Measurements from ENCODE around the gene MYO1B.
A peak's percentile ranks its signal among the peaks of the same experiment; 100 is the strongest.

Gene MYO1B

DNA sequence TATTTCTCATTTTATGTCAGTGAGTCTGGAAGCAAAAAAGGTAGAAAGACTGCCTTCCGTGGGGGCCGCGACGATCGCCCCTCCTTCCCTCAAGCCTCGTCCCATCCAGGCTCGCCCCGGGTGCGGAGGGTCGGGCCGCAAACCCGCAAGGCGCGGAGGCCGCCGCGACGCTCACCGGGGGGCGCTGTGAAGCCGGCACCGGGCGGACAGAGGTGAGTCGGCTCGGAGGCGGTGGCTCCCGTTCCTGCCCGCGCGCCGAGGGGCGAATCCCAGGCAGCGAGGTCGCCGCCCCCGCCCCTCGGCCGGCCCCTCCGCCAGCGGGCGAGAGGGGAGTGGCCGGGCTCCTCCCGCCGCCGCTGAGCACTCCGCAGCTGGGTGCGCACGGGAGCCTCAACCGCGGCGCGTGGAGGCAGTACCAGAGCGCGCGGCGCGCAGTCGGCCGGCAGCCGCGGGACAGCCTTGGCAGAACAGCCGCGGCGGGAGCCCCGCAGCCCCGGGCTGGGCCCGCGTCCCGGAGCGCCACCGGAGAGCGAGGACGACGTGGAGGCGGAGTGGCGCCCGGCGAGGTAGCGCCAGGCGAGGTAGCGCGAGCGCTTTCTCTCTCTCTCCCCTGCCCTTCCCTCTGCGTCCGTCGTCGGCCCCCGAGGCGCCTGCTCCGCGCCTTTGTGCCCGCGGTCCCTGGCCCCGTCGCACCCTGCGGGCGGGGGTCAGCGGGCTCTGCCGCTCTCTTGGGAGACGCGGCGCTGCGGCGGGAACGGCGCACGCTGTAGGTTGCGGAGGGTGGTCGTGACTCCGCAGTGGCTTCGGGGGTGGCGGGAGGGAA is at the start of gene MYO1B:
Gene MYO1B, plus strand, starts transcription at position 359 of the 823 bp plus-strand sequence. CDS start 31,492 bp downstream, outside the sequence.
- Histone ChIP-seq H2AFZ (ENCODE audit: low read length) (peak within 1 kb of the TSS; percentile 92), H3K9me2 (replicated peaks; ENCODE audit: low read depth, low read length) (no peaks in the 10 kb centered on the region), H3K4me1 (ENCODE audit: insufficient read depth, low read length, poor library complexity, severe bottlenecking) (peaks cover 34% of the 10 kb centered on the region), H3K79me2 (ENCODE audit: insufficient read depth, low read length) (peaks cover 48% of the 10 kb centered on the region), H3K36me3 (ENCODE audit: insufficient read depth, low read length) (no peaks in the 10 kb centered on the region), H3K9me3 (ENCODE audit: insufficient read depth, low read depth, low read length) (no peaks in the 10 kb centered on the region), H3K9ac (ENCODE audit: low read depth, low read length, poor library complexity, severe bottlenecking) (peak within 1 kb of the TSS; percentile 79), H3F3A (ENCODE audit: low read depth) (no peaks in the 10 kb centered on the region), H3K4me3 (ENCODE audit: low read length, poor library complexity, severe bottlenecking) (peak within 1 kb of the TSS; percentile 86), H3K27me3 (ENCODE audit: insufficient read depth, low read length, poor library complexity, severe bottlenecking) (no peaks in the 10 kb centered on the region), H4K20me1 (ENCODE audit: insufficient read depth, low read length, poor library complexity, severe bottlenecking) (peaks cover 15% of the 10 kb centered on the region), H3K4me2 (ENCODE audit: low read depth, low read length, poor library complexity, severe bottlenecking) (peak within 1 kb of the TSS; percentile 86)
- TF ChIP-seq, protein P1, sequence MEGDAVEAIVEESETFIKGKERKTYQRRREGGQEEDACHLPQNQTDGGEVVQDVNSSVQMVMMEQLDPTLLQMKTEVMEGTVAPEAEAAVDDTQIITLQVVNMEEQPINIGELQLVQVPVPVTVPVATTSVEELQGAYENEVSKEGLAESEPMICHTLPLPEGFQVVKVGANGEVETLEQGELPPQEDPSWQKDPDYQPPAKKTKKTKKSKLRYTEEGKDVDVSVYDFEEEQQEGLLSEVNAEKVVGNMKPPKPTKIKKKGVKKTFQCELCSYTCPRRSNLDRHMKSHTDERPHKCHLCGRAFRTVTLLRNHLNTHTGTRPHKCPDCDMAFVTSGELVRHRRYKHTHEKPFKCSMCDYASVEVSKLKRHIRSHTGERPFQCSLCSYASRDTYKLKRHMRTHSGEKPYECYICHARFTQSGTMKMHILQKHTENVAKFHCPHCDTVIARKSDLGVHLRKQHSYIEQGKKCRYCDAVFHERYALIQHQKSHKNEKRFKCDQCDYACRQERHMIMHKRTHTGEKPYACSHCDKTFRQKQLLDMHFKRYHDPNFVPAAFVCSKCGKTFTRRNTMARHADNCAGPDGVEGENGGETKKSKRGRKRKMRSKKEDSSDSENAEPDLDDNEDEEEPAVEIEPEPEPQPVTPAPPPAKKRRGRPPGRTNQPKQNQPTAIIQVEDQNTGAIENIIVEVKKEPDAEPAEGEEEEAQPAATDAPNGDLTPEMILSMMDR (conservative IDR thresholded peaks at IDR 0.05; ENCODE audit: low read length): peak; percentile 57
- no peak for TF ChIP-seq EZH2phosphoT487 (IDR thresholded peaks at IDR 0.05; ENCODE audit: borderline replicate concordance)

- H4K20me1 ChIP-seq (ENCODE audit: insufficient read depth, low read length, poor library complexity, severe bottlenecking): no peaks in the 10 kb centered on the region
- no peak overlapping the region for H2AFZ ChIP-seq (ENCODE audit: low read length)
- no peaks in the 10 kb centered on the region for H3K36me3 ChIP-seq (ENCODE audit: insufficient read depth, low read length)
- no peaks in the 10 kb centered on the region for H3K79me2 ChIP-seq (ENCODE audit: insufficient read depth, low read length)
- no peaks in the 10 kb centered on the region for H3K27me3 ChIP-seq (ENCODE audit: insufficient read depth, low read length, poor library complexity, severe bottlenecking)
- H3K4me1 ChIP-seq (ENCODE audit: insufficient read depth, low read length, poor library complexity, severe bottlenecking): peaks cover 27% of the 10 kb centered on the region
- no peak overlapping the region for H3K4me3 ChIP-seq (ENCODE audit: low read length, poor library complexity, severe bottlenecking)
- H3K9ac ChIP-seq (ENCODE audit: low read depth, low read length, poor library complexity, severe bottlenecking): no peak overlapping the region
- no peaks in the 10 kb centered on the region; the same call in 1 of the 2 replicates for H3K9me2 ChIP-seq (replicated peaks; ENCODE audit: low read depth, low read length)
- peaks cover 14% of the 10 kb centered on the region; the same call in 1 of the 2 replicates for H3F3A ChIP-seq (ENCODE audit: low read depth)
- TF ChIP-seq EZH2phosphoT487 (IDR thresholded peaks at IDR 0.05; ENCODE audit: borderline replicate concordance): no peak
- TF ChIP-seq, protein P1 (conservative IDR thresholded peaks at IDR 0.05; ENCODE audit: low read length): no peak
- no peaks in the 10 kb centered on the region for H3K9me3 ChIP-seq (ENCODE audit: insufficient read depth, low read depth, low read length)
- no peak overlapping the region for H3K4me2 ChIP-seq (ENCODE audit: low read depth, low read length, poor library complexity, severe bottlenecking)
Measured at GRCh38 chr2:191197096-191197495, 48.1 kb upstream of the MYO1B start.

- Histone ChIP-seq H3K4me2 (ENCODE audit: low read depth, low read length, poor library complexity, severe bottlenecking) (no peak overlapping the region), H3F3A (ENCODE audit: low read depth) (peaks cover 14% of the 10 kb centered on the region; the same call in 1 of the 2 replicates), H3K9me3 (ENCODE audit: insufficient read depth, low read depth, low read length) (no peaks in the 10 kb centered on the region), H4K20me1 (ENCODE audit: insufficient read depth, low read length, poor library complexity, severe bottlenecking) (no peaks in the 10 kb centered on the region), H3K4me1 (ENCODE audit: insufficient read depth, low read length, poor library complexity, severe bottlenecking) (peaks cover 34% of the 10 kb centered on the region), H2AFZ (ENCODE audit: low read length) (no peak overlapping the region), H3K9me2 (replicated peaks; ENCODE audit: low read depth, low read length) (no peaks in the 10 kb centered on the region; the same call in 1 of the 2 replicates), H3K9ac (ENCODE audit: low read depth, low read length, poor library complexity, severe bottlenecking) (no peak overlapping the region), H3K36me3 (ENCODE audit: insufficient read depth, low read length) (no peaks in the 10 kb centered on the region), H3K4me3 (ENCODE audit: low read length, poor library complexity, severe bottlenecking) (no peak overlapping the region), H3K79me2 (ENCODE audit: insufficient read depth, low read length) (no peaks in the 10 kb centered on the region), H3K27me3 (ENCODE audit: insufficient read depth, low read length, poor library complexity, severe bottlenecking) (no peaks in the 10 kb centered on the region)
- TF ChIP-seq EZH2phosphoT487 (IDR thresholded peaks at IDR 0.05; ENCODE audit: borderline replicate concordance): no peak
- TF ChIP-seq, protein P1 (conservative IDR thresholded peaks at IDR 0.05; ENCODE audit: low read length): no peak
Measured at GRCh38 chr2:191198271-191198670, 46.9 kb upstream of the MYO1B start.

Measured in Loucy (cell line).